Measurements from ENCODE around the gene WDFY4.
A peak's percentile ranks its signal among the peaks of the same experiment; 100 is the strongest.

WDFY4 gene

GRCh38 chr10:48655411-48656240 is 29.0 kb upstream of the WDFY4 start:
- no peak for DNase-seq

- DNase-seq = peak; percentile 94
Observed at GRCh38 chr10:48656241-48656913, 28.3 kb upstream of the WDFY4 start.

DNA sequence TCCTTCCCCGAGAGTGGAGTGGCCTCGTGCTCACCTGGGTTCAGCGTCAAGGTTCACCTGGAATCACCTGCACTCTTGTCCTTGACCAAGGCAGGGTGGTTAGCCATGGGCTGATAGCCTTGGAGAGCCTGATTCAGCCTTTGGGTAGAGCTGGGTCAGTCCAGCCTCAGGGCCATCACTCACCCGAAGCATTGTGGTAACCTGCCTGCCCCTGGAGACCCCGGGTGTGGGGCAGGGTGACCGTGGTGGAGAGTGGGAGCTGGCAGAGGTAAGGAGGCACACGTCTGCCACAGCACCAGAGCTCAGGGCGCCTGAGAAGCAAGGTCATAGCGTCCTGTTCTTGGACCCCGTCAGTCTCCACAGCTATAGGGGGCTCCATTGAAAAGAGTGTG is 27.8 kb upstream of the WDFY4 start:
- no peak for DNase-seq

DNA sequence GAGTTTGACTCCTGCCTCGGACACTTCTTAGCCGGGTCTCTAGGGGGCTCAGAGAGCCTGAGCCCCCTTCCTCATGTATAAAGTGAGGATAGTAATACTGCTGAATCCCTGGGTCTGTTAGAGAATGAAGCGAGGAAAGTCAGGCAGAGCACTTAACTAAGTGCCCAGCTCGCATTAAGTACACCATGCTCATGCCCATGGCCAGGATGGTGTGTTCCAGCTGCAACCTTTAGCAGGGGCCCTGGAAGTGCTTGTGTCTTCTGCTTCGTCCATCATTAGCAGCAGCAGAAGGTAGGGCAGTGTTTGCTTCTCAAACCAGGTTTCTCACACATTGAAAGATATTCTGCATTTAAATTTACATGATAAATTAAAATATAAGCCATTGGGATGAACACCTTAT is 27.3 kb upstream of the WDFY4 start:
- no peak for DNase-seq

DNA sequence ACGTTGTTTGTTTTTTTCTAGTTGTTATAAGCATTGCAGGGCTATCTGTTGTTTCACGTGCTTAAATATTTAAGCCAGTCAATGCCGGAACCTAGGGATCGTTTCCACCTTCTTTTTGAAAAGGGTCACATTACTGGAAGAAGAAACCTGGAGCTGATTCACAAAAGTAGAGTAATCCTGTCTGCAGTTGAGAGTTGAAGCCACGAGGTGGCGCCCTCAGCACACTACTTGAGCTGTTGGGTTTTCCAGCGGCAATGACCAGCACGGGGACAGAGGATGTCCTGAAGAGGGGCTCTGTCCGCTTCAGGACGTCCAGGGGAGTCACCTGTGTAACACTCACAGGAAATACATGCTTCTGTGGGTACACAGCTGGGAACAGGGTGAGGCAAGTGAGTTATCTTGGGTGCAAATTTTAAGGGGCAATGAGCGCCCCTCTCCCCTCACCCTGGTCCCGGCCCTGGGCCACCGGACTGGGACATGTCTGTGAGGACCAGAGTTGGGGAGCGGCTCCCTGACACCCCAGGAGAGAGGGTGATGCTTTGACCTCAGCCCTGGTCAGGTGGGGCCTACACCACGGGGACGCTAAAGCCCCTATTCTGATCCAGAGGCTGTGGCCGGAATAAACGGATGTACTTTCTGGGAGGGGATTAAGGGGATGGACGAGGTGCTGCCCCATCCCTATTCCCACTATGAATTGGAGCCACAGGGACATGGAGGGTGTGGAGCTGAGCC is 26.3 kb upstream of the WDFY4 start:
- DNase-seq = peak; percentile 90

- DNase-seq = no peak
Observed at GRCh38 chr10:48658975-48659269, 25.8 kb upstream of the WDFY4 start.

GRCh38 chr10:48659790-48660189 is 24.9 kb upstream of the WDFY4 start:
- DNase-seq = no peak

GRCh38 chr10:48661441-48661840 is 23.2 kb upstream of the WDFY4 start:
- no peak for DNase-seq

GRCh38 chr10:48667960-48668590 is 16.6 kb upstream of the WDFY4 start:
- DNase-seq = no peak

DNA sequence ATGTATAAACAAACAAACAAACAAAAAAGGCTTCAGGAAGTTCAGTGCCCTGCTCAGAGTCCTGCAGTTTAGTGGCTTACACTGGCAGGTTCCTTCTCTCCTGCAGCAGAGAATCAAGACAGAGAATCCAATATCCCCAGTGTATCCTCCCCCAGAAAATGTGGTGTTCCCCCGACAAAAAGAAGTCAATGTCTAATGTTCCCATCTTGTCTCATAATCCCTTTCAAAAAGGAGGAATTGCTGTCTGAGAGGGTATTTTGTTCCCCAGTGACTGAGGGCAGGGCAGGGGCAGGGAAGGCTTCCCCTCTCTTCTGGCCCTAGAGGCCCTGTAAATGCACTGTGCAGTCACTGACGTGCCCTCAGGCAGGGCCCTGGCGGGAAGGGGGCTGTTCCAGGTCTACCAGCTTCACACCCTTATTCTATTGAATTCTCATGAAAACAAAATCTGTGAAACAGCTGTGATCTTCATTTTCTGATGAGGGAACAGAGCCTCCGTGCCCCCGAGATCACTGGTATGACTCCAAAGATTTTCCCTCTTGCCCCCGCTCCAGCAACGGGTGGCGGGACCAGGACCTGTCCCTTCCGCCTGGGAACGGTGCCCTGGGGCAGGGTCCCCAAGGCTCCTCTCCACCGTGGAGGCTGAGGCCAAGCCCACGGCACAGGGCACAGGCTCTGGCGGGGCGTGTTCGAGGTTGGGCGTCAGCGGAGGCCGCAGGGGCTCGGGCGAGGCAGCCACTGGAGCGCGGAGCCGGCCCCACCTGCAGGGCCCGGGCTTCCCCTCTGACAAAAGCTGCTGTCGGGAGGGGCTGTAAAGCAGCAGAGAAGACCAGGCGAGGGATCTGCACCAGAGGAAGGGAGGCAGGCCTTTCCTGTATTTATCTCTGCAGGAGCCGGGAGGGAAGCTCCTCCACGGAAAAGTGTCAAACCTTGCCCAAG is 13.4 kb upstream of the WDFY4 start:
- peak; percentile 48 for DNase-seq

GRCh38 chr10:48671914-48672595 is 12.6 kb upstream of the WDFY4 start:
- no peak for DNase-seq

DNA sequence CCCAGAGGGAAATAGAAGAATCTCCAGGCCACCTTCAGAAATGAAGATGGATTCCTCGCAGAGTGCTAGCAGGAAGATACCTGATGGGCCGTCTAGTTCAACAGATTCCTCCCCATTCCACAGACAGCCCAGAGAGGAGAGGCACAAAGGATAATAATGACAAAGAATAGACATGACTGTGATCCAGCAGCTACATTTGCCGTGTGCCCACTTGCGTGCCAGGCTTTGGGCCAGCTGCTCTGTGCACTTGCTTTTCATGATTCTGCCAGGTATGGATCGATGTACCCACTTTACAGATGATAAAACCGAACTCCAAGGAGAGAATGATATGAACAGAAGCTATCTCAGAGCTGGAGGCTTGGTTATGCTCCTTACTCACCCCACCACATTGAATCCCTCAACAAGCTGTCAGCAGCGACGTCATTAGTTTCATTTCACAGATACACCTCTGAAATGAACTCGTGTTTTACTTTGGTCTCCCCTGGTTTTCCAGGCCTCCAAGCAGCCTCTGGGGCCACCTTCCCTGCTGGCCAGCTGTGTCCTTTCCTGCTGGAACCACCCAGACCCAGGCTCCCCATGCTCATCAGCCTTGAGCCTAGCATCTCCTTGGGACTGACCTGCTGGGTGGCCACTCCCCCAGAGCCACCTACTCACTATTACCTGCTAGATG is 11.9 kb upstream of the WDFY4 start:
- no peak for DNase-seq

- DNase-seq = no peak
Observed at GRCh38 chr10:48677625-48678024, 7.0 kb upstream of the WDFY4 start.

DNA sequence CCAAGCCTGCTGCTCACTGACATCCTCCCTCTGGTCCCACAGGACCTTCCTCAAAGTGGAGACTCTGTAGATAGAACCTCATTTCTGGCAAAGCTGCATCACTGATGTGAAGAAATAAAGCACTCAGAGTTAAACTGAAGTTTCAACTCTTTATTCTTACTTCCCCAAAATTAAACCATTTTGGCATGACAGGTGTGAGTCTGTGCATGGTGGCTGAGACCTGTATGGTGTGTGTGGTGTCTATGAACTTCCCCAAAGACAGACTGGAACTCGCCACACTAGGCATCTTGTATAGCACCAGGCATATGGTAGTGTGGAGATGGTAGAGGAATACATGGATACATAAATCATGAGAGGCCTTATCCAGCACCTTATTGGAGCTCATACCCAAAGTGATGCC is 6.6 kb upstream of the WDFY4 start:
- no peak for DNase-seq

- no peak for DNase-seq
Observed at GRCh38 chr10:48681740-48682139, 2.9 kb upstream of the WDFY4 start.

- no peak for DNase-seq
Observed at GRCh38 chr10:48682265-48682664, 2.4 kb upstream of the WDFY4 start.

DNA sequence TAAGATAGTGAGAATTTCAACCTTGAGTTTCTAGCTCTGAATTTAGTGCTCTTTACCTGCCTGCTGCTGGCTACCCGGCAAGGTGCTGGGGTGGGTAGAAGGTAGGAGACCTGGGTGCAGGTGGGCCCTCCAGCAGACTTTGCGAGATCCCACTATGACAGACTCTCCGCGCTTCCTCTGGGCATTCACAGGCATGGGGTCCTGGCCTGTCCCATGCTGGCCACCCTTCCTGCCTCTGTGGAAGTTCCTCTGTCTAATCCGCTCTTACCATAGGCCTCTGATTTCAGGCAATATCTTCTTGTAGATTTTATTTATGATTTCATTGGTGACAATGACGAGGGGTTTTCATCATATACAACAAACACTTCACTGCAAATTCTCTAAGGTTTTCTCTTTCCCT is 1.2 kb upstream of the WDFY4 start:
- no peak for DNase-seq

GRCh38 chr10:48683868-48684267 is 805 bp upstream of the WDFY4 start:
- DNase-seq = peak; percentile 65

DNA sequence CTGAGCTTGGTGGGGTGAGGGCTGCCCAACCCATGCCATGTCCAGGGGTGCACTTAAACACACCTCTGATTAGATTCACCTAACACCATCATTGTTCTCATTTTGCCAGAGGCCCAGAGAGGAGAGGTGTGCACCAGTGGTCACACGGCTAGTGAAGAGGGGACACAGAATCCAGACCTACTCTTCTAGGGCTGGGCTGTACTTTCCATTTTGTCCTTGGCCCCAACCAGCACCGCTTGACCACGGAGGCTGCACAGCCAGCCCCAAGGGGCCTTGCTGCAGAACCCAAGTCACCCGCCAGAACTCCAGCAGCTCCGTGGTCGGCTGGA is 246 bp upstream of the WDFY4 start:
- no peak for DNase-seq

DNA sequence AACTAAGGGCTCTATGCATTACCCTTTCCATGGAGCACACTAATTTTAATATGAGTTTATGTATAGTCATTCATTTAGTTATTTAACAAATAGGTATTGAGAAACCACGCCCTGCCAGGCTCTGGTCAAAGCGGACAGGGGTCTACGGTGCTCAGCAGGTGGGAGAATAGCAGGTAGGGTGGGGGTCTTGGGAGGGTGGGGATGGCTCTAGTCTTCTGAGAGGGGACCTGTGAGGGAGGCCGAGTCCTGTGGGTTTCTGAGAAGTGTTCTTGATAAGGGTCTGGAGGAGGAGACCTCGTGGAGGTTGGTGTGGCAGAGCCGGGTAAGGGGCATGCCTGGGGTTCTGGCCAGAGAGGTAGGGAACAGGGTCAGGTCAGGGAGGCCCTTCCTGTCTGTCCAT is 1.1 kb downstream of the WDFY4 start:
- DNase-seq = no peak
